GM03348 (cell line): ENCODE measurements around the gene CKAP4.

Experiments
- DNase-seq: peaks from one replicate; pipeline ENCODE4 v3.0.0; 2012; ENCODE audit warnings: low spot score

The CKAP4 gene

GRCh38 chr12:106239241-106239950 lies 8.4 kb downstream of the CKAP4 start:
- no peak for DNase-seq

- no peak for DNase-seq
These were observed 9.7 kb downstream of the CKAP4 start for GRCh38 chr12:106238146-106238545.

- DNase-seq = no peak
These were observed 12.1 kb downstream of the CKAP4 start for GRCh38 chr12:106235770-106236169.

GRCh38 chr12:106234449-106234848 lies 13.4 kb downstream of the CKAP4 start:
- DNase-seq = no peak

GRCh38 chr12:106233011-106233410 lies 14.8 kb downstream of the CKAP4 start:
- DNase-seq = no peak

GRCh38 chr12:106229036-106229591 lies 18.7 kb downstream of the CKAP4 start:
- no peak for DNase-seq

- no peak for DNase-seq
These were observed 19.5 kb downstream of the CKAP4 start for GRCh38 chr12:106228320-106228710.

GRCh38 chr12:106227641-106228319 lies 20.0 kb downstream of the CKAP4 start:
- no peak for DNase-seq

GRCh38 chr12:106226884-106227640 lies 20.8 kb downstream of the CKAP4 start:
- DNase-seq = peak; percentile 86

GRCh38 chr12:106224355-106224706 lies 23.5 kb downstream of the CKAP4 start:
- no peak for DNase-seq

GRCh38 chr12:106223485-106224354 lies 24.1 kb downstream of the CKAP4 start:
- peak; percentile 92 for DNase-seq

GRCh38 chr12:106220536-106220935 lies 27.3 kb downstream of the CKAP4 start:
- no peak for DNase-seq

GRCh38 chr12:106219043-106219442 lies 28.8 kb downstream of the CKAP4 start:
- no peak for DNase-seq

- no peak for DNase-seq
These were observed 30.1 kb downstream of the CKAP4 start for GRCh38 chr12:106217706-106218105.

GRCh38 chr12:106214571-106214970 lies 33.2 kb downstream of the CKAP4 start:
- no peak for DNase-seq

GRCh38 chr12:106213662-106214061 lies 34.2 kb downstream of the CKAP4 start:
- DNase-seq = no peak

- DNase-seq = no peak
These were observed 35.8 kb downstream of the CKAP4 start for GRCh38 chr12:106211973-106212372.

- peak; percentile 25 for DNase-seq
These were observed 42.4 kb downstream of the CKAP4 start for GRCh38 chr12:106205208-106206069.

- DNase-seq = no peak
These were observed 43.5 kb downstream of the CKAP4 start for GRCh38 chr12:106204312-106204711.

- DNase-seq = peak; percentile 68
These were observed 49.8 kb downstream of the CKAP4 start for GRCh38 chr12:106197906-106198623.
